Memory B cell (primary cell): ENCODE results near the gene DOCK4.

ENCODE experiments used
- ATAC-seq: fragments of 150-1000 bp; cut with Tn5 transposase; 2 replicates; pipeline ENCODE4 v1.10.0; 2021; ENCODE audit warnings: low read depth, mild to moderate bottlenecking, moderate library complexity
- DNase-seq, 2 donors: peaks; one replicate each; pipeline ENCODE4 v3.0.0; 2022; ENCODE audit warnings: low spot score in 2 of 2
- H3K27ac Mint-ChIP-seq: one replicate; pipeline ENCODE4 v1.8.0; 2022; ENCODE audit warnings: mild to moderate bottlenecking, moderate library complexity, mixed read lengths
- H3K27me3 Mint-ChIP-seq: one replicate; pipeline ENCODE4 v1.8.0; 2022; ENCODE audit warnings: mixed read lengths
- H3K36me3 Mint-ChIP-seq: one replicate; pipeline ENCODE4 v1.8.0; 2022; ENCODE audit warnings: mild to moderate bottlenecking, mixed read lengths
- H3K4me1 Mint-ChIP-seq: one replicate; pipeline ENCODE4 v1.8.0; 2022; ENCODE audit warnings: mixed read lengths
- H3K4me3 Mint-ChIP-seq: one replicate; pipeline ENCODE4 v1.8.0; 2022; ENCODE audit warnings: mild to moderate bottlenecking, moderate library complexity, mixed read lengths
- H3K9me3 Mint-ChIP-seq: one replicate; pipeline ENCODE4 v1.8.0; 2022; ENCODE audit warnings: mixed read lengths

Gene DOCK4

GRCh38 chr7:111743244-111743847, 462.9 kb downstream of the DOCK4 start:
- no peak overlapping the region for H3K4me3 Mint-ChIP-seq
- H3K36me3 Mint-ChIP-seq = no peaks in the 10 kb centered on the region
- DNase-seq = no peak
- ATAC-seq = no peak
- H3K27me3 Mint-ChIP-seq = peaks cover 2% of the 10 kb centered on the region
- no peak overlapping the region for H3K27ac Mint-ChIP-seq
- peaks cover 2% of the 10 kb centered on the region for H3K9me3 Mint-ChIP-seq
- H3K4me1 Mint-ChIP-seq = peaks cover 2% of the 10 kb centered on the region

GRCh38 chr7:111741811-111742240, 464.4 kb downstream of the DOCK4 start:
- no peaks in the 10 kb centered on the region for H3K36me3 Mint-ChIP-seq
- peaks cover 2% of the 10 kb centered on the region for H3K27me3 Mint-ChIP-seq
- H3K9me3 Mint-ChIP-seq = no peaks in the 10 kb centered on the region
- peak; percentile 62 for ATAC-seq
- DNase-seq = peak; percentile 16 to 35
- no peak overlapping the region for H3K4me3 Mint-ChIP-seq
- no peak overlapping the region for H3K27ac Mint-ChIP-seq
- peaks cover 2% of the 10 kb centered on the region for H3K4me1 Mint-ChIP-seq

- H3K27ac Mint-ChIP-seq = no peak overlapping the region
- DNase-seq = no peak
- no peaks in the 10 kb centered on the region for H3K9me3 Mint-ChIP-seq
These were observed 465.3 kb downstream of the DOCK4 start for GRCh38 chr7:111740942-111741341.

GRCh38 chr7:111736552-111736874, 469.7 kb downstream of the DOCK4 start:
- Mint-ChIP-seq H3K36me3 (no peaks in the 10 kb centered on the region), H3K27me3 (peaks cover 5% of the 10 kb centered on the region), H3K27ac (no peak overlapping the region), H3K4me3 (no peak overlapping the region), H3K4me1 (no peaks in the 10 kb centered on the region), H3K9me3 (no peaks in the 10 kb centered on the region)
- no peak for DNase-seq
- no peak for ATAC-seq

More at GRCh38 chr7:111740942-111741341, 465.3 kb downstream of the DOCK4 start:
- no peaks in the 10 kb centered on the region for H3K36me3 Mint-ChIP-seq
- H3K27me3 Mint-ChIP-seq = peaks cover 7% of the 10 kb centered on the region
- no peak overlapping the region for H3K4me3 Mint-ChIP-seq
- H3K4me1 Mint-ChIP-seq = peaks cover 2% of the 10 kb centered on the region
- no peak for ATAC-seq

GRCh38 chr7:111735661-111736551, 470.3 kb downstream of the DOCK4 start:
- DNase-seq (peak; percentile 49 to 52), ATAC-seq (no peak)
- Mint-ChIP-seq H3K9me3 (no peaks in the 10 kb centered on the region), H3K27ac (no peak overlapping the region), H3K27me3 (peaks cover 5% of the 10 kb centered on the region), H3K4me3 (no peak overlapping the region), H3K36me3 (no peaks in the 10 kb centered on the region), H3K4me1 (no peaks in the 10 kb centered on the region)

- Mint-ChIP-seq H3K36me3 (no peaks in the 10 kb centered on the region), H3K27me3 (peaks cover 5% of the 10 kb centered on the region), H3K9me3 (no peaks in the 10 kb centered on the region), H3K4me3 (no peak overlapping the region), H3K27ac (no peak overlapping the region), H3K4me1 (no peaks in the 10 kb centered on the region)
- DNase-seq = no peak
- ATAC-seq = no peak
These were observed 471.1 kb downstream of the DOCK4 start for GRCh38 chr7:111734954-111735660.

- peaks cover 5% of the 10 kb centered on the region for H3K27me3 Mint-ChIP-seq
- no peaks in the 10 kb centered on the region for H3K9me3 Mint-ChIP-seq
- no peak overlapping the region for H3K4me3 Mint-ChIP-seq
- H3K4me1 Mint-ChIP-seq = no peaks in the 10 kb centered on the region
- H3K27ac Mint-ChIP-seq = no peak overlapping the region
- DNase-seq = no peak
- H3K36me3 Mint-ChIP-seq = no peaks in the 10 kb centered on the region
- ATAC-seq = no peak
These were observed 473.3 kb downstream of the DOCK4 start for GRCh38 chr7:111732923-111733322.

GRCh38 chr7:111730476-111731300, 475.5 kb downstream of the DOCK4 start:
- H3K36me3 Mint-ChIP-seq = no peaks in the 10 kb centered on the region
- no peak overlapping the region for H3K4me3 Mint-ChIP-seq
- ATAC-seq (no peak), DNase-seq (no peak)
- no peaks in the 10 kb centered on the region for H3K27me3 Mint-ChIP-seq
- H3K27ac Mint-ChIP-seq = no peak overlapping the region
- H3K9me3 Mint-ChIP-seq = no peaks in the 10 kb centered on the region
- H3K4me1 Mint-ChIP-seq = no peaks in the 10 kb centered on the region

- H3K4me3 Mint-ChIP-seq = no peak overlapping the region
- H3K9me3 Mint-ChIP-seq = no peaks in the 10 kb centered on the region
- no peaks in the 10 kb centered on the region for H3K36me3 Mint-ChIP-seq
- ATAC-seq (no peak), DNase-seq (no peak)
- H3K27me3 Mint-ChIP-seq = no peaks in the 10 kb centered on the region
- no peak overlapping the region for H3K27ac Mint-ChIP-seq
- no peaks in the 10 kb centered on the region for H3K4me1 Mint-ChIP-seq
These were observed 476.1 kb downstream of the DOCK4 start for GRCh38 chr7:111730057-111730456.

GRCh38 chr7:111729483-111729882, 476.7 kb downstream of the DOCK4 start:
- Mint-ChIP-seq H3K27ac (no peak overlapping the region), H3K4me3 (no peak overlapping the region), H3K4me1 (no peaks in the 10 kb centered on the region), H3K27me3 (no peaks in the 10 kb centered on the region), H3K9me3 (no peaks in the 10 kb centered on the region), H3K36me3 (no peaks in the 10 kb centered on the region)
- no peak for ATAC-seq
- no peak for DNase-seq

GRCh38 chr7:111728635-111728995, 477.6 kb downstream of the DOCK4 start:
- ATAC-seq (no peak), DNase-seq (no peak)
- Mint-ChIP-seq H3K4me1 (no peaks in the 10 kb centered on the region), H3K27me3 (no peaks in the 10 kb centered on the region), H3K4me3 (no peak overlapping the region), H3K9me3 (no peaks in the 10 kb centered on the region), H3K36me3 (no peaks in the 10 kb centered on the region), H3K27ac (no peak overlapping the region)

GRCh38 chr7:111727905-111728634, 478.1 kb downstream of the DOCK4 start:
- Mint-ChIP-seq H3K27ac (no peak overlapping the region), H3K27me3 (no peaks in the 10 kb centered on the region), H3K4me3 (no peak overlapping the region), H3K36me3 (no peaks in the 10 kb centered on the region), H3K4me1 (no peaks in the 10 kb centered on the region), H3K9me3 (no peaks in the 10 kb centered on the region)
- DNase-seq (no peak), ATAC-seq (no peak)

- DNase-seq (no peak), ATAC-seq (no peak)
- no peaks in the 10 kb centered on the region for H3K4me1 Mint-ChIP-seq
- peaks cover 2% of the 10 kb centered on the region for H3K27me3 Mint-ChIP-seq
- no peaks in the 10 kb centered on the region for H3K36me3 Mint-ChIP-seq
- H3K9me3 Mint-ChIP-seq = peaks cover 2% of the 10 kb centered on the region
- no peak overlapping the region for H3K4me3 Mint-ChIP-seq
- H3K27ac Mint-ChIP-seq = no peak overlapping the region
These were observed 487.3 kb downstream of the DOCK4 start for GRCh38 chr7:111718886-111719285.
